CD4-positive, alpha-beta T cell treated with Interleukin-6 for 4 hours (primary cell): ENCODE results near the gene MRPL11.
"Not testable (repeated sequence)": the region's sequence is repeated elsewhere in the genome, so short reads cannot be mapped to it uniquely, and the experiment has no call there.

Source experiments
- DNase-seq: peaks from one replicate; pipeline ENCODE4 v3.0.0-alpha.2; 2020; ENCODE audit warnings: mixed read lengths

The MRPL11 gene

GRCh38 chr11:66466225-66467033 lies 27.8 kb upstream of the MRPL11 start, which contains the start of gene PELI3:
Gene PELI3 (plus strand): TSS chr11:66466905. CDS start chr11:66468129, 1,224 bp downstream.
- peak; percentile 94 for DNase-seq

- DNase-seq: no peak
These were observed 27.0 kb upstream of the MRPL11 start for GRCh38 chr11:66465373-66466224.

GRCh38 chr11:66464916-66465315 lies 26.3 kb upstream of the MRPL11 start:
- DNase-seq: no peak

- not testable (repeated sequence) for DNase-seq
These were observed 25.5 kb upstream of the MRPL11 start for GRCh38 chr11:66464116-66464515.

- no peak for DNase-seq
These were observed 24.3 kb upstream of the MRPL11 start for GRCh38 chr11:66462911-66463310.

- no peak for DNase-seq
These were observed 23.4 kb upstream of the MRPL11 start for GRCh38 chr11:66462010-66462409.

GRCh38 chr11:66459138-66459778 lies 20.6 kb upstream of the MRPL11 start:
- no peak for DNase-seq

GRCh38 chr11:66457826-66458225 lies 19.2 kb upstream of the MRPL11 start:
- DNase-seq: no peak

GRCh38 chr11:66454828-66455227 lies 16.2 kb upstream of the MRPL11 start:
- no peak for DNase-seq

- no peak for DNase-seq
These were observed 15.6 kb upstream of the MRPL11 start for GRCh38 chr11:66454247-66454646.

GRCh38 chr11:66451663-66452062 lies 13.0 kb upstream of the MRPL11 start:
- DNase-seq: no peak

- no peak for DNase-seq
These were observed 11.9 kb upstream of the MRPL11 start for GRCh38 chr11:66450560-66450959.

GRCh38 chr11:66448523-66448922 lies 9.9 kb upstream of the MRPL11 start:
- no peak for DNase-seq

GRCh38 chr11:66447012-66447411 lies 8.4 kb upstream of the MRPL11 start:
- DNase-seq: no peak

- no peak for DNase-seq
These were observed 5.0 kb upstream of the MRPL11 start for GRCh38 chr11:66443602-66444001.

- not testable (repeated sequence) for DNase-seq
These were observed 2.3 kb upstream of the MRPL11 start for GRCh38 chr11:66440940-66441282.

GRCh38 chr11:66440101-66440939 lies 1.7 kb upstream of the MRPL11 start:
- not testable (repeated sequence) for DNase-seq

GRCh38 chr11:66437979-66438503 lies 607 bp downstream of the MRPL11 start:
- no peak for DNase-seq

GRCh38 chr11:66432597-66432996 lies 6.1 kb downstream of the MRPL11 start:
- no peak for DNase-seq

GRCh38 chr11:66431871-66432329 lies 6.7 kb downstream of the MRPL11 start:
- DNase-seq: not testable (repeated sequence)

- not testable (repeated sequence) for DNase-seq
These were observed 7.4 kb downstream of the MRPL11 start for GRCh38 chr11:66431287-66431686.

- DNase-seq: peak; percentile 77
These were observed 8.6 kb downstream of the MRPL11 start for GRCh38 chr11:66429983-66430602.
